ENCODE results near the gene ENOSF1. TPM values are rescaled to one million over a fixed set of nuclear protein-coding genes. Genes with fewer than 3 reads are reported as not detected.
A peak's percentile ranks its signal among the peaks of the same experiment; 100 is the strongest.

Gene ENOSF1
- total and polyA plus RNA-seq, 2 of the 13 experiments (the other 11 are each of a cell fraction or from before 2014, with no cell fraction given), result 37.6 to 40.1 TPM

- TF ChIP-seq STAT6 (CRISPR knock-in tag; IDR thresholded peaks at IDR 0.05; ENCODE audit: borderline replicate concordance) (no peak), ZHX1 (CRISPR knock-in tag; IDR thresholded peaks at IDR 0.05; ENCODE audit: low read depth) (no peak; the same call in 1 of the 2 replicates), ZNF562 (CRISPR knock-in tag; IDR thresholded peaks at IDR 0.05; ENCODE audit: borderline replicate concordance) (no peak; the same call in 1 of the 2 replicates), SNRNP70 (IDR thresholded peaks at IDR 0.05; ENCODE audit: low read depth, low read length) (no peak), ZNF775 (CRISPR knock-in tag; IDR thresholded peaks at IDR 0.05; ENCODE audit: borderline replicate concordance) (no peak), ZNF124 (CRISPR knock-in tag; IDR thresholded peaks at IDR 0.05) (no peak), ZNF687 (CRISPR knock-in tag; IDR thresholded peaks at IDR 0.05) (peak; percentile 69), ATF3 (CRISPR knock-in tag; IDR thresholded peaks at IDR 0.05) (no peak), FOXA3 (CRISPR knock-in tag; IDR thresholded peaks at IDR 0.05) (no peak), KAT7 (CRISPR knock-in tag; IDR thresholded peaks at IDR 0.05; ENCODE audit: borderline replicate concordance) (no peak; the same call in 1 of the 2 replicates), ZNF703 (CRISPR knock-in tag; IDR thresholded peaks at IDR 0.05; ENCODE audit: borderline replicate concordance) (peak; percentile 60; the same call in 1 of the 2 replicates), TARDBP (CRISPR knock-in tag; IDR thresholded peaks at IDR 0.05) (no peak; the same call in 1 of the 2 replicates)
- TF ChIP-seq, protein P1, sequence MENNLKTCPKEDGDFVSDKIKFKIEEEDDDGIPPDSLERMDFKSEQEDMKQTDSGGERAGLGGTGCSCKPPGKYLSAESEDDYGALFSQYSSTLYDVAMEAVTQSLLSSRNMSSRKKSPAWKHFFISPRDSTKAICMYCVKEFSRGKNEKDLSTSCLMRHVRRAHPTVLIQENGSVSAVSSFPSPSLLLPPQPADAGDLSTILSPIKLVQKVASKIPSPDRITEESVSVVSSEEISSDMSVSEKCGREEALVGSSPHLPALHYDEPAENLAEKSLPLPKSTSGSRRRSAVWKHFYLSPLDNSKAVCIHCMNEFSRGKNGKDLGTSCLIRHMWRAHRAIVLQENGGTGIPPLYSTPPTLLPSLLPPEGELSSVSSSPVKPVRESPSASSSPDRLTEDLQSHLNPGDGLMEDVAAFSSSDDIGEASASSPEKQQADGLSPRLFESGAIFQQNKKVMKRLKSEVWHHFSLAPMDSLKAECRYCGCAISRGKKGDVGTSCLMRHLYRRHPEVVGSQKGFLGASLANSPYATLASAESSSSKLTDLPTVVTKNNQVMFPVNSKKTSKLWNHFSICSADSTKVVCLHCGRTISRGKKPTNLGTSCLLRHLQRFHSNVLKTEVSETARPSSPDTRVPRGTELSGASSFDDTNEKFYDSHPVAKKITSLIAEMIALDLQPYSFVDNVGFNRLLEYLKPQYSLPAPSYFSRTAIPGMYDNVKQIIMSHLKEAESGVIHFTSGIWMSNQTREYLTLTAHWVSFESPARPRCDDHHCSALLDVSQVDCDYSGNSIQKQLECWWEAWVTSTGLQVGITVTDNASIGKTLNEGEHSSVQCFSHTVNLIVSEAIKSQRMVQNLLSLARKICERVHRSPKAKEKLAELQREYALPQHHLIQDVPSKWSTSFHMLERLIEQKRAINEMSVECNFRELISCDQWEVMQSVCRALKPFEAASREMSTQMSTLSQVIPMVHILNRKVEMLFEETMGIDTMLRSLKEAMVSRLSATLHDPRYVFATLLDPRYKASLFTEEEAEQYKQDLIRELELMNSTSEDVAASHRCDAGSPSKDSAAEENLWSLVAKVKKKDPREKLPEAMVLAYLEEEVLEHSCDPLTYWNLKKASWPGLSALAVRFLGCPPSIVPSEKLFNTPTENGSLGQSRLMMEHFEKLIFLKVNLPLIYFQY (CRISPR knock-in tag; IDR thresholded peaks at IDR 0.05; ENCODE audit: borderline replicate concordance), result no peak
These were observed 54.2 kb downstream of the ENOSF1 start (continued) for GRCh38 chr18:658001-658946.

Measured in HepG2 (cell line).